MM.1S (cell line): Measurements from ENCODE around the gene ATG10.

Experiments used
- CTCF ChIP-seq: fragments of 300-600 bp; sonication (generic); IDR thresholded peaks from 2 replicates; pipeline ENCODE4 v1.5.1; 2016; ENCODE audit warnings: antibody characterized with exemption, low read length, mixed read lengths
- EZH2 ChIP-seq: fragments of 300-600 bp; sonication (generic); optimal IDR thresholded peaks from 2 replicates; pipeline ENCODE3; 2017; ENCODE audit warnings: low read depth, mild to moderate bottlenecking, antibody characterized with exemption, low read length, mixed read lengths

- TF ChIP-seq CTCF (no peak), EZH2 (no peak)
Observed at GRCh38 chr5:82018462-82018861, 46.6 kb downstream of the ATG10 start.
